ENCODE data around the gene NEU3.
"Not testable (repeated sequence)": the region's sequence is repeated elsewhere in the genome, so short reads cannot be mapped to it uniquely, and the experiment has no call there.

Gene NEU3

DNA sequence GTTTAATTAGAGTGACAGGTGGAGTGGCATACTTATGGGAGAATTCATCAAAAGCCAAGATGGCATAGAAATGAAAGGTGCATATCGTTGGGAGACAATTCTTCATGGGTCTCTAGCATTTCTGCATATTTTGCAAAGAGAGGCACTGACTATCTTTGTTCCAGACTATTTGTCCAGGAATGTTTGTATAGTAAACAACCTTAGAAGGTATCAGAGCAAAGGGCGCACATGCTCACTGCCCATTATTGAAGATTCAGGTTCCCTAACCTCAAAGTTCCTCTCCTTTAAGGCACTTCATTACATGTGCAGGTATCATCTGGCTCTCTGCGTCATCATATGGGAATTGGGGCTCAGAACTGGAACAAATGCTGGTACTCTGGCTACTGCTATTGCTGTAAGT lies 4.7 kb upstream of the NEU3 start:
- H3K27ac ChIP-seq (ENCODE audit: low read depth, low read length), result no peak overlapping the region

GRCh38 chr11:74984730-74985129 lies 4.0 kb upstream of the NEU3 start:
- H3K4me3 ChIP-seq (ENCODE audit: low read depth, low read length), result no peak overlapping the region
- H3K79me2 ChIP-seq (ENCODE audit: control insufficient read depth, insufficient read depth, low read length, unreplicated experiment), result no peaks in the 10 kb centered on the region
- no peak overlapping the region for H3K27ac ChIP-seq (ENCODE audit: low read depth, low read length)
- peaks cover 3% of the 10 kb centered on the region; the same call in 1 of the 2 replicates for H3K36me3 ChIP-seq (ENCODE audit: insufficient read depth, low read length)
- no peaks in the 10 kb centered on the region for H3K27me3 ChIP-seq (ENCODE audit: insufficient read depth, low read length)
- no peak overlapping the region for H2AFZ ChIP-seq (ENCODE audit: low read length, unreplicated experiment)
- H3K4me1 ChIP-seq (ENCODE audit: control insufficient read depth, insufficient read depth, low read length, unreplicated experiment), result no peaks in the 10 kb centered on the region

More for the DNA sequence above, 4.7 kb upstream of the NEU3 start:
- Histone ChIP-seq H2AFZ (ENCODE audit: low read length, unreplicated experiment) (no peak overlapping the region), H3K4me1 (ENCODE audit: control insufficient read depth, insufficient read depth, low read length, unreplicated experiment) (no peaks in the 10 kb centered on the region), H3K4me3 (ENCODE audit: low read depth, low read length) (no peak overlapping the region), H3K27me3 (ENCODE audit: insufficient read depth, low read length) (no peaks in the 10 kb centered on the region), H3K36me3 (ENCODE audit: insufficient read depth, low read length) (peaks cover 4% of the 10 kb centered on the region; the same call in 1 of the 2 replicates), H3K79me2 (ENCODE audit: control insufficient read depth, insufficient read depth, low read length, unreplicated experiment) (no peaks in the 10 kb centered on the region)

GRCh38 chr11:74989260-74989638 lies 516 bp downstream of the NEU3 start:
- H3K27ac ChIP-seq (ENCODE audit: low read depth, low read length), result peak overlapping the region; percentile 38; the same call in 1 of the 2 replicates
- H2AFZ ChIP-seq (ENCODE audit: low read length, unreplicated experiment), result peak overlapping the region; percentile 80
- H3K27me3 ChIP-seq (ENCODE audit: insufficient read depth, low read length), result no peaks in the 10 kb centered on the region
- H3K79me2 ChIP-seq (ENCODE audit: control insufficient read depth, insufficient read depth, low read length, unreplicated experiment), result no peaks in the 10 kb centered on the region
- no peaks in the 10 kb centered on the region for H3K4me1 ChIP-seq (ENCODE audit: control insufficient read depth, insufficient read depth, low read length, unreplicated experiment)
- peak overlapping the region; percentile 94 for H3K4me3 ChIP-seq (ENCODE audit: low read depth, low read length)
- H3K36me3 ChIP-seq (ENCODE audit: insufficient read depth, low read length), result no peaks in the 10 kb centered on the region

- not testable (repeated sequence) for H2AFZ ChIP-seq (ENCODE audit: low read length, unreplicated experiment); H3K36me3 ChIP-seq (ENCODE audit: insufficient read depth, low read length); H3K4me3 ChIP-seq (ENCODE audit: low read depth, low read length); H3K79me2 ChIP-seq (ENCODE audit: control insufficient read depth, insufficient read depth, low read length, unreplicated experiment); H3K27me3 ChIP-seq (ENCODE audit: insufficient read depth, low read length); H3K4me1 ChIP-seq (ENCODE audit: control insufficient read depth, insufficient read depth, low read length, unreplicated experiment); H3K27ac ChIP-seq (ENCODE audit: low read depth, low read length)
Measured at GRCh38 chr11:74990150-74990549, 1.4 kb downstream of the NEU3 start.

- no peak overlapping the region for H3K4me3 ChIP-seq (ENCODE audit: low read depth, low read length)
- no peak overlapping the region for H3K27ac ChIP-seq (ENCODE audit: low read depth, low read length)
- H3K36me3 ChIP-seq (ENCODE audit: insufficient read depth, low read length), result no peaks in the 10 kb centered on the region
- H3K79me2 ChIP-seq (ENCODE audit: control insufficient read depth, insufficient read depth, low read length, unreplicated experiment), result no peaks in the 10 kb centered on the region
- H3K27me3 ChIP-seq (ENCODE audit: insufficient read depth, low read length), result no peaks in the 10 kb centered on the region
- H3K4me1 ChIP-seq (ENCODE audit: control insufficient read depth, insufficient read depth, low read length, unreplicated experiment), result no peaks in the 10 kb centered on the region
- H2AFZ ChIP-seq (ENCODE audit: low read length, unreplicated experiment), result no peak overlapping the region
Measured at GRCh38 chr11:74990941-74991340, 2.2 kb downstream of the NEU3 start.

- Histone ChIP-seq H3K27ac (ENCODE audit: low read depth, low read length) (no peak overlapping the region), H3K4me3 (ENCODE audit: low read depth, low read length) (no peak overlapping the region), H3K36me3 (ENCODE audit: insufficient read depth, low read length) (no peaks in the 10 kb centered on the region), H2AFZ (ENCODE audit: low read length, unreplicated experiment) (no peak overlapping the region), H3K79me2 (ENCODE audit: control insufficient read depth, insufficient read depth, low read length, unreplicated experiment) (no peaks in the 10 kb centered on the region), H3K4me1 (ENCODE audit: control insufficient read depth, insufficient read depth, low read length, unreplicated experiment) (no peaks in the 10 kb centered on the region), H3K27me3 (ENCODE audit: insufficient read depth, low read length) (no peaks in the 10 kb centered on the region)
Measured at GRCh38 chr11:74992852-74993251, 4.1 kb downstream of the NEU3 start.

DNA sequence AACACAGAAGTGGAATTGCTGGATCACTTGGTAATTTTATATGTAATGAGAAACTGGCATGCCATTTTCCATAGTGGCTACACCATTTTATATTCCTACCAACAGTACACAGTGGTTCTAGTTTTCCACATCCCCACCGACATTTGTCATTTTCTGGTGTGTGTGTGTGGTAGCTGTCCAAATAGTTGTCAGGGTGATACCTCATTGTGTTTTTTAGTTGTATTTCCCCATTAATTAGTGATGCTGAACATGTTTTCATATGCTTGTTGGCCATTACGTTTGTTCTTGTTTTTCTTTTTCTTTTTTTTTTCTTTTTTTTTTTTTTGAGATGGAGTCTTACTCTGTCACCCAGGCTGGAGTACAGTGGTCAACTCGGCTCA lies 12.2 kb downstream of the NEU3 start:
- Histone ChIP-seq H3K4me3 (ENCODE audit: low read depth, low read length) (no peak overlapping the region), H3K79me2 (ENCODE audit: control insufficient read depth, insufficient read depth, low read length, unreplicated experiment) (no peaks in the 10 kb centered on the region), H3K36me3 (ENCODE audit: insufficient read depth, low read length) (no peaks in the 10 kb centered on the region), H3K27ac (ENCODE audit: low read depth, low read length) (no peak overlapping the region), H3K27me3 (ENCODE audit: insufficient read depth, low read length) (no peaks in the 10 kb centered on the region), H3K4me1 (ENCODE audit: control insufficient read depth, insufficient read depth, low read length, unreplicated experiment) (no peaks in the 10 kb centered on the region), H2AFZ (ENCODE audit: low read length, unreplicated experiment) (no peak overlapping the region)

- no peaks in the 10 kb centered on the region for H3K27me3 ChIP-seq (ENCODE audit: insufficient read depth, low read length)
- H3K36me3 ChIP-seq (ENCODE audit: insufficient read depth, low read length), result peaks cover 5% of the 10 kb centered on the region; the same call in 1 of the 2 replicates
- no peak overlapping the region for H3K4me3 ChIP-seq (ENCODE audit: low read depth, low read length)
- no peaks in the 10 kb centered on the region for H3K79me2 ChIP-seq (ENCODE audit: control insufficient read depth, insufficient read depth, low read length, unreplicated experiment)
- H3K27ac ChIP-seq (ENCODE audit: low read depth, low read length), result no peak overlapping the region
- H3K4me1 ChIP-seq (ENCODE audit: control insufficient read depth, insufficient read depth, low read length, unreplicated experiment), result no peaks in the 10 kb centered on the region
- H2AFZ ChIP-seq (ENCODE audit: low read length, unreplicated experiment), result no peak overlapping the region
Measured at GRCh38 chr11:75001686-75002085, 13.0 kb downstream of the NEU3 start.

GRCh38 chr11:75002516-75002915 lies 13.8 kb downstream of the NEU3 start:
- H3K4me3 ChIP-seq (ENCODE audit: low read depth, low read length), result no peak overlapping the region
- H3K4me1 ChIP-seq (ENCODE audit: control insufficient read depth, insufficient read depth, low read length, unreplicated experiment), result no peaks in the 10 kb centered on the region
- H3K79me2 ChIP-seq (ENCODE audit: control insufficient read depth, insufficient read depth, low read length, unreplicated experiment), result no peaks in the 10 kb centered on the region
- no peak overlapping the region for H2AFZ ChIP-seq (ENCODE audit: low read length, unreplicated experiment)
- peaks cover 6% of the 10 kb centered on the region; the same call in 1 of the 2 replicates for H3K36me3 ChIP-seq (ENCODE audit: insufficient read depth, low read length)
- no peaks in the 10 kb centered on the region for H3K27me3 ChIP-seq (ENCODE audit: insufficient read depth, low read length)
- no peak overlapping the region for H3K27ac ChIP-seq (ENCODE audit: low read depth, low read length)

DNA sequence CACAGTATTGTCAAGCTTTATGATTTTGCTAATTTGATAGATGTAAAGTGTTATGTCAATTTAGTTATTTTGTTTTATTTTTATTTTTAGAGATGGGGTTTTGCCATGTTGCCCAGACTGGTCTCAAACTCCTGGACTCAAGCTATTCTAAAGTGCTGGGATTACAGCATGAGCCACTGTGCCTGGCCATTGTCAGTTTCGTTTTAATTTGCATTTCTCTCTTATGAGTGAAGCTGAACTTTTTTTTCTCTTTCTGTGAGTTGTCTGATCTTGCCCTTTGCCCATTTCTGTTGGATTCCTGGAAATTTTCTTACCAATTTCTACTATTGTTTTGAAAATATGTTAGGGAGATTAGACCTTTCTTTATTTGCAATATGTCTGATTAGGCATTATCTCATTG lies 15.5 kb downstream of the NEU3 start:
- no peak overlapping the region for H3K27ac ChIP-seq (ENCODE audit: low read depth, low read length)
- H3K36me3 ChIP-seq (ENCODE audit: insufficient read depth, low read length), result peaks cover 6% of the 10 kb centered on the region; the same call in 1 of the 2 replicates
- no peaks in the 10 kb centered on the region for H3K79me2 ChIP-seq (ENCODE audit: control insufficient read depth, insufficient read depth, low read length, unreplicated experiment)
- no peaks in the 10 kb centered on the region for H3K27me3 ChIP-seq (ENCODE audit: insufficient read depth, low read length)
- H3K4me1 ChIP-seq (ENCODE audit: control insufficient read depth, insufficient read depth, low read length, unreplicated experiment), result no peaks in the 10 kb centered on the region
- no peak overlapping the region for H3K4me3 ChIP-seq (ENCODE audit: low read depth, low read length)
- H2AFZ ChIP-seq (ENCODE audit: low read length, unreplicated experiment), result no peak overlapping the region

GRCh38 chr11:75011357-75011756 lies 22.6 kb downstream of the NEU3 start:
- Histone ChIP-seq H3K36me3 (ENCODE audit: insufficient read depth, low read length) (peaks cover 4% of the 10 kb centered on the region; the same call in 1 of the 2 replicates), H3K4me1 (ENCODE audit: control insufficient read depth, insufficient read depth, low read length, unreplicated experiment) (peaks cover 17% of the 10 kb centered on the region), H3K79me2 (ENCODE audit: control insufficient read depth, insufficient read depth, low read length, unreplicated experiment) (no peaks in the 10 kb centered on the region), H3K27me3 (ENCODE audit: insufficient read depth, low read length) (no peaks in the 10 kb centered on the region), H3K4me3 (ENCODE audit: low read depth, low read length) (no peak overlapping the region), H3K27ac (ENCODE audit: low read depth, low read length) (no peak overlapping the region), H2AFZ (ENCODE audit: low read length, unreplicated experiment) (no peak overlapping the region)

All from ACC112 (cell line).